OCI-LY1 (cell line): ENCODE measurements around the gene AP4S1.

ENCODE experiments used
- CTCF ChIP-seq: fragments of 200-600 bp; sonication (generic), shearing (Covaris generic); IDR thresholded peaks from 2 replicates; pipeline ENCODE4 v1.5.1; 2017; ENCODE audit warnings: mild to moderate bottlenecking, antibody characterized with exemption, low read length, moderate library complexity, mixed read lengths
- EZH2 ChIP-seq: fragments of 200-600 bp; sonication (generic), shearing (Covaris generic); IDR thresholded peaks from 2 replicates; pipeline ENCODE4 v1.8.0; 2017; ENCODE audit warnings: borderline replicate concordance, mixed run types, mild to moderate bottlenecking, antibody characterized with exemption, low read length, moderate library complexity, mixed read lengths

DNA sequence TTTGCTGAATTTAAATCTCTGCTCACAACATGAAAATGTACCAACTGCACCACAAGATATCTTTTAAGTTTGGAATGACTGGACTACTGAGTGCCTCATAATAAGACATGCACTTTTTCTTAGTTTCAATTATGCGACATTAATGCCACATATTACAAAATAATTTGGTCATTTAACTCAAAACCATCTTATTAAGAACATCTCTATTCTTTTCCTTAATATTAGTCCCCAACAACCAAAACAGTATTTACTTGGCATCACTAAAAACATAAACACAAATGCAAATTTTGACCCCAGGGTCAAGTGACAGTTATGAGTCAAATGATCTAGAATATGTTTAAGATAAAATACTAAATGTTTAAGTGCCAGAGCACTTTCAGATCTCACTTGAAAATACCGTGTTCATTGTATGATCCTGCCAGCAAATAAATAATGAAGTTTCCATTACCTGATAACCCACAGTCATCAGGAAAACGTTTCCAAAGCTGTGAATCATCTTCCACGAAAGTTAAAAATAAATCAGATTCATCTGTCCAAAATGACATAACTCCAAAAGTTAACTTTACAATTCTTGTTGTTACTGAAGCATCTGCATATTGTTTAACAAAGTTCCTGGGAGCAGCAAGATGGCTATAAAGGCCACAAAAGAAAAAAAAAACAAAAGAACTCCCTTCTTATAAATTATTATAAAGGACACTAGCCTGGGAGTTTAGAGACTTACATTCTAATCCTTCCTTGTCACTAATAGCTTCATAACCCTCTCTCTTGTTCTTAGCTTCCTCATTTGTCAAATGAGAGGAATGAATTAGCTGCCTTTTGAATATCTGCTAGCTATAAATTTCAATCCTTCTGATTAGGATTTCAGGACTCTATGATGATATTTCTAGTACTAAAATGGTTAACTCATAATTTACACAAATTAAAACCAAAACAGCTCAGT is 30.5 kb upstream of the AP4S1 start:
- TF ChIP-seq CTCF = no peak
- TF ChIP-seq EZH2 = no peak
